Measurements from ENCODE around the gene PILRB.
A peak's percentile ranks its signal among the peaks of the same experiment; 100 is the strongest.

PILRB gene

GRCh38 chr7:100407285-100408180 lies 49.6 kb downstream of the PILRB start:
- peak; percentile 72 for DNase-seq (ENCODE audit: low spot score)

GRCh38 chr7:100411101-100411500 lies 53.2 kb downstream of the PILRB start:
- no peak for DNase-seq (ENCODE audit: low spot score)

- no peak for DNase-seq (ENCODE audit: low spot score)
Observed at GRCh38 chr7:100413346-100413745, 55.4 kb downstream of the PILRB start.

- no peak for DNase-seq (ENCODE audit: low spot score)
Observed at GRCh38 chr7:100413889-100414288, 56.0 kb downstream of the PILRB start.

GRCh38 chr7:100415448-100415847 lies 57.5 kb downstream of the PILRB start:
- no peak for DNase-seq (ENCODE audit: low spot score)
